Mucosa of rectum (tissue), 2 donors: ENCODE results near the gene METTL18.

Experiments used
- H3K27ac ChIP-seq, 2 donors: one replicate each; pipeline ENCODE4 v1.7.0; 2013; ENCODE audit warnings: inconsistent platforms in 2 of 2, low read depth in 2 of 2, low read length in 2 of 2
- H3K27me3 ChIP-seq, 2 donors: one replicate each; pipeline ENCODE4 v1.7.0; 2013; ENCODE audit warnings: low read length in 2 of 2; ENCODE audit not compliant: control insufficient read depth in 2 of 2, insufficient read depth in 2 of 2
- H3K36me3 ChIP-seq, 2 donors: one replicate each; pipeline ENCODE4 v1.7.0; 2013; ENCODE audit warnings: low read length in 2 of 2; ENCODE audit not compliant: control insufficient read depth in 2 of 2, insufficient read depth in 2 of 2
- H3K4me1 ChIP-seq, 2 donors: one replicate each; pipeline ENCODE4 v1.7.0; 2013; ENCODE audit warnings: low read length in 2 of 2, mild to moderate bottlenecking in 1 of 2; ENCODE audit not compliant: control insufficient read depth in 2 of 2, insufficient read depth in 2 of 2
- H3K4me3 ChIP-seq, 2 donors: one replicate each; pipeline ENCODE4 v1.7.0; 2013; ENCODE audit warnings: low read length in 2 of 2
- H3K9ac ChIP-seq, 2 donors: one replicate each; pipeline ENCODE4 v1.7.0; 2013; ENCODE audit warnings: low read length in 2 of 2, low read depth in 1 of 2, mild to moderate bottlenecking in 1 of 2
- H3K9me3 ChIP-seq, 2 donors: one replicate each; pipeline ENCODE4 v1.7.0; 2013; ENCODE audit warnings: low read length in 2 of 2; ENCODE audit not compliant: control insufficient read depth in 2 of 2
- donor health status: healthy.
- donor health status: Normal muscosa, but diverticular disease.

METTL18 gene

GRCh38 chr1:169788402-169788801, 6.3 kb downstream of the METTL18 start:
- Histone ChIP-seq H3K9me3 (no peaks in the 10 kb centered on the region), H3K4me3 (no peak overlapping the region), H3K27ac (no peak overlapping the region), H3K9ac (no peak overlapping the region), H3K4me1 (no peaks in the 10 kb centered on the region), H3K36me3 (no peaks in the 10 kb centered on the region), H3K27me3 (peaks cover 0 to 4% of the 10 kb centered on the region in 2 donors)

GRCh38 chr1:169786974-169787373, 7.7 kb downstream of the METTL18 start:
- H3K4me3 ChIP-seq: no peak overlapping the region
- H3K4me1 ChIP-seq: no peaks in the 10 kb centered on the region
- no peak overlapping the region for H3K9ac ChIP-seq
- H3K27me3 ChIP-seq: peaks cover 0 to 4% of the 10 kb centered on the region in 2 donors
- H3K36me3 ChIP-seq: no peaks in the 10 kb centered on the region
- H3K27ac ChIP-seq: no peak overlapping the region
- H3K9me3 ChIP-seq: no peaks in the 10 kb centered on the region

GRCh38 chr1:169785267-169785666, 9.4 kb downstream of the METTL18 start:
- Histone ChIP-seq H3K27me3 (peaks cover 0 to 4% of the 10 kb centered on the region in 2 donors), H3K27ac (no peak overlapping the region), H3K36me3 (no peaks in the 10 kb centered on the region), H3K9ac (no peak overlapping the region), H3K4me1 (no peaks in the 10 kb centered on the region), H3K9me3 (no peaks in the 10 kb centered on the region), H3K4me3 (no peak overlapping the region)

GRCh38 chr1:169784102-169784501, 10.6 kb downstream of the METTL18 start:
- peaks cover 0 to 4% of the 10 kb centered on the region in 2 donors for H3K27me3 ChIP-seq
- no peaks in the 10 kb centered on the region for H3K4me1 ChIP-seq
- no peaks in the 10 kb centered on the region for H3K36me3 ChIP-seq
- no peak overlapping the region for H3K27ac ChIP-seq
- no peaks in the 10 kb centered on the region for H3K9me3 ChIP-seq
- H3K4me3 ChIP-seq: no peak overlapping the region
- no peak overlapping the region for H3K9ac ChIP-seq

GRCh38 chr1:169782596-169782995, 12.1 kb downstream of the METTL18 start:
- Histone ChIP-seq H3K4me1 (no peaks in the 10 kb centered on the region), H3K4me3 (no peak overlapping the region), H3K36me3 (no peaks in the 10 kb centered on the region), H3K27ac (no peak overlapping the region), H3K9ac (no peak overlapping the region), H3K27me3 (no peaks in the 10 kb centered on the region), H3K9me3 (no peaks in the 10 kb centered on the region)

GRCh38 chr1:169779970-169780369, 14.7 kb downstream of the METTL18 start:
- H3K36me3 ChIP-seq: no peaks in the 10 kb centered on the region
- H3K9me3 ChIP-seq: no peaks in the 10 kb centered on the region
- no peaks in the 10 kb centered on the region for H3K4me1 ChIP-seq
- H3K9ac ChIP-seq: no peak overlapping the region
- H3K27ac ChIP-seq: no peak overlapping the region
- H3K27me3 ChIP-seq: no peaks in the 10 kb centered on the region
- H3K4me3 ChIP-seq: no peak overlapping the region

- no peaks in the 10 kb centered on the region for H3K9me3 ChIP-seq
- H3K36me3 ChIP-seq: no peaks in the 10 kb centered on the region
- H3K27ac ChIP-seq: no peak overlapping the region
- H3K4me3 ChIP-seq: no peak overlapping the region
- no peak overlapping the region for H3K9ac ChIP-seq
- H3K4me1 ChIP-seq: no peaks in the 10 kb centered on the region
- H3K27me3 ChIP-seq: no peaks in the 10 kb centered on the region
These were observed 15.6 kb downstream of the METTL18 start for GRCh38 chr1:169779150-169779549.

- Histone ChIP-seq H3K4me1 (no peaks in the 10 kb centered on the region), H3K36me3 (no peaks in the 10 kb centered on the region), H3K4me3 (no peak overlapping the region), H3K27me3 (no peaks in the 10 kb centered on the region), H3K9me3 (no peaks in the 10 kb centered on the region), H3K27ac (no peak overlapping the region), H3K9ac (no peak overlapping the region)
These were observed 18.3 kb downstream of the METTL18 start for GRCh38 chr1:169776440-169776839.

GRCh38 chr1:169768161-169768560, 26.5 kb downstream of the METTL18 start:
- no peak overlapping the region for H3K9ac ChIP-seq
- H3K27me3 ChIP-seq: no peaks in the 10 kb centered on the region
- no peak overlapping the region for H3K27ac ChIP-seq
- H3K9me3 ChIP-seq: no peaks in the 10 kb centered on the region
- no peak overlapping the region for H3K4me3 ChIP-seq
- no peaks in the 10 kb centered on the region for H3K36me3 ChIP-seq
- H3K4me1 ChIP-seq: peaks cover 0 to 9% of the 10 kb centered on the region in 2 donors

- H3K27ac ChIP-seq: no peak overlapping the region
These were observed 29.0 kb downstream of the METTL18 start for GRCh38 chr1:169765580-169766331.

More at GRCh38 chr1:169765580-169766331, 29.0 kb downstream of the METTL18 start:
- Histone ChIP-seq H3K36me3 (no peaks in the 10 kb centered on the region), H3K4me3 (no peak overlapping the region), H3K9ac (no peak overlapping the region), H3K4me1 (peaks cover 2 to 19% of the 10 kb centered on the region in 2 donors), H3K27me3 (no peaks in the 10 kb centered on the region), H3K9me3 (no peaks in the 10 kb centered on the region)
